Measurements from ENCODE around the gene PIAS1. TPM values are rescaled to one million over a fixed set of nuclear protein-coding genes. Genes with fewer than 3 reads are reported as not detected.

The PIAS1 gene
- total RNA-seq, 5 donors from 2014 or later (not counting 1 experiment from before 2014, with no cell fraction given), result 63.7 to 96.5 (median 70.3) TPM

DNA sequence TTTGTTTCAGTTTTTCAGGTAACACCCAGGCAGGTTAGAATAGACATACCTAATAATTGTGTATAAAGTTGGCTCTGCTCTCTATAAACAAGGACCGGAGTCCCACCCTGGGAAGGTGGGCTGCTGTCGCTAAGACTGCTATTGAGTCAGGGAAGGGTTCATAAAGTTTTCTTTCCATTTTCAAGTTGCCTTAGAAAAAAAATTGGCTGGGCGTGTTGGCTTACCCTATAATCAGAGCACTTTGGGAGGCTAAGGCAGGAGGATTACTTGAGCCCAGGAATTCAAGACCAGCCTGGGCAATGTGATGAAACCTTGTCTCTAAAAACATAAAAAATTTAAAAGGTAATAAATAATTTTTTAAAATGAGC, 11.3 kb upstream of the PIAS1 start:
- no CpG with 5 or more reads among the region's 3 CpGs for WGBS (ENCODE audit: insufficient coverage)

DNA sequence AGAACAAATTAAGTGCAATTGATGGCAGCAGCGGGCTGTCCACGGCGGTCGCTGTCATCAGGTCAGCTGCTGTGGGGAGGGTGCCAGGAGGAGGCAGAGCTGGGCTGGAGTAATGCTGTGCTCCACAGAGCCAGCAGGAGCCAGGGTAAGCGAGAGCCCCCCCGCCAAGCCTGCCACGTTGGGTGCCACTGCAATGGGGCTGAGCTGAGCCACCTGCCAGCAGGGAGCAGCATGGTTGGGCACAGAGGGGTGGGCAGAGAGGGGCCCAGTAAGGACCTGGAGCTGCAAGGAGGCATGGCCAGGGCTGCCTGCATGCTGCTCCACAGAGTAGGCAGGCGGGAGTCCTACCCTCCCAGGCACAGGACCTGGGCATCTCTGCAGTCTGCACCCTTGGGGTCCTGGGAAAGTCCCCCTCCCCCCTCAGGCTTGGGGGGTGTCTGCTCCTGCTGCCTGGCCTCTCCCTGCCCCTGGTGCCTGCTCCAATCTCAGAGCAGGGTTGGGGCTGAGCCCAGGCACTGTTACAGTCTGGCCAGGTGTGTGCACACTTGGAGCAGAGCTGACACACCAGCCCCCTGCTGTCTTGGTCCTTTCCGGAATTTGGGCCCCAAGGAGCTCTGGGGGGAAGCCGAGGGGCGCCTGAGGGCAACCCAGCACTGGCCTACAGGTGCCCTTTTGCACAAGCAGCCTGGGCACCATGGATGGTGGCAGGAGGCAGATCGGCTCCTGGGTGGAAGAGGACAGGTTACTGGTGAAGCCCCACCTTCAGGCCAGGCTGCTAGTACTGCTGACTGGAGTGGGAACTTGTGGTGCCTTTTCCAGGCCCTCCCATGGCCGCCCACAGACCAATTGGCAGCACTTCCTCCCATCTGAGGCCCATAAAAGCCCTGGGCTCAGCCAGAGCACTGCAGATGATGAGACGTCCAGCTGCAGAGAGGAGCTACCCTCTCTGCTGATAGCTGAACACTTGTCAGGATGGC, 8.5 kb upstream of the PIAS1 start:
- H3K4me1 Mint-ChIP-seq, result no peaks in the 10 kb centered on the region
- Histone ChIP-seq H3K36me3 (ENCODE audit: control insufficient read depth in 2 of 2, extremely low read depth in 1 of 2, insufficient read depth in 1 of 2, low read length in 1 of 2) (no peaks in the 10 kb centered on the region), H3K4me1 (ENCODE audit: control insufficient read depth in 1 of 2, extremely low read depth in 1 of 2, insufficient read depth in 2 of 2, low read length in 2 of 2) (no peaks in the 10 kb centered on the region), H3K9me3 (no peaks in the 10 kb centered on the region), H3K27ac (ENCODE audit: low read length) (no peak overlapping the region), H3K27me3 (replicated peaks in 1 of 2; ENCODE audit: control insufficient read depth in 2 of 2, extremely low read depth in 1 of 2, insufficient read depth in 2 of 2, low read length in 1 of 2) (peaks cover 0 to 18% of the 10 kb centered on the region in 2 experiments), H3K4me3 (ENCODE audit: control insufficient read depth in 1 of 2, extremely low read depth in 1 of 2, low read length in 1 of 2) (no peak overlapping the region)
- DNase-seq, result no peak
- 87% methylated on average over 13 of the region's 14 CpGs for WGBS (ENCODE audit: insufficient coverage)
- H3K9me3 Mint-ChIP-seq, result no peaks in the 10 kb centered on the region
- ChIA-PET CTCF (no interaction called here), POLR2A (interaction anchor here in 1 of 2 donors (0.6 kb wide), 1 partner anchor 9 kb away, joined by 3 read pairs; no protein-coding TSS in a partner anchor)
- no peak overlapping the region for H3K27ac Mint-ChIP-seq
- no peak for ATAC-seq (replicated peaks in 1 of 4)
- H3K4me3 Mint-ChIP-seq, result no peak overlapping the region
- no peaks in the 10 kb centered on the region for H3K36me3 Mint-ChIP-seq
- peaks cover 3 to 12% of the 10 kb centered on the region in 2 donors for H3K27me3 Mint-ChIP-seq

More for the DNA sequence above, 11.3 kb upstream of the PIAS1 start:
- no peaks in the 10 kb centered on the region for H3K4me1 ChIP-seq (ENCODE audit: control insufficient read depth in 1 of 2, extremely low read depth in 1 of 2, insufficient read depth in 2 of 2, low read length in 2 of 2)
- Mint-ChIP-seq H3K4me1 (no peaks in the 10 kb centered on the region), H3K36me3 (no peaks in the 10 kb centered on the region), H3K4me3 (no peak overlapping the region), H3K9me3 (no peaks in the 10 kb centered on the region), H3K27ac (no peak overlapping the region), H3K27me3 (peaks cover 13 to 15% of the 10 kb centered on the region in 2 donors)
- ChIA-PET POLR2A (no interaction called here), CTCF (no interaction called here)
- no peak overlapping the region for H3K4me3 ChIP-seq (ENCODE audit: control insufficient read depth in 1 of 2, extremely low read depth in 1 of 2, low read length in 1 of 2)
- no peaks in the 10 kb centered on the region for H3K36me3 ChIP-seq (ENCODE audit: control insufficient read depth in 2 of 2, extremely low read depth in 1 of 2, insufficient read depth in 1 of 2, low read length in 1 of 2)
- no peak overlapping the region for H3K27ac ChIP-seq (ENCODE audit: low read length)
- ATAC-seq (replicated peaks in 1 of 4) (no peak), DNase-seq (no peak)
- H3K27me3 ChIP-seq (replicated peaks in 1 of 2; ENCODE audit: control insufficient read depth in 2 of 2, extremely low read depth in 1 of 2, insufficient read depth in 2 of 2, low read length in 1 of 2), result peaks cover 0 to 18% of the 10 kb centered on the region in 2 experiments
- no peaks in the 10 kb centered on the region for H3K9me3 ChIP-seq

DNA sequence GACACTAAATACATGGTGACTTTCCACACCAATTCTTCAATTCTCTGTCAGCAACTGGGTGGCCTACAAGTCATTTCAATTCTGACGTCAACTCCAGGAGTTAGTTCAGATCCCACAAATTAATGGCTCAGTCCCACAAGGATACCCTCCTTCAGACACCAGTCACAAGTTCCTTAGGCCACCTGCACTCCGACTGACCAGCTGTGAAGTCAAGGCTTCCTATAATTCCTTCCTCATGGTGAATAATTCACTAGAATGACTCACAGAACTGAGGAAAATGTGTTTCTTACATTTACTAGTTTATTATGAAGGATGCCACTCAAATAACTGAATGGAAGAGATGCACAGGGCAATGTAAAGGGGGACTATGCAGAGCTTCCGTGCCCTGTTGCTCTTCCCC, 6.3 kb upstream of the PIAS1 start:
- 100% methylated on average over 1 of the region's 3 CpGs for whole genome bisulfite sequencing (ENCODE audit: insufficient coverage)
- no peak overlapping the region for H3K4me3 Mint-ChIP-seq
- no peak overlapping the region for H3K27ac Mint-ChIP-seq
- no peaks in the 10 kb centered on the region for H3K36me3 Mint-ChIP-seq
- ATAC-seq (replicated peaks in 1 of 4) (no peak), DNase-seq (no peak)
- CTCF ChIA-PET, result no interaction called here
- peaks cover 7 to 12% of the 10 kb centered on the region in 2 donors for H3K27me3 Mint-ChIP-seq
- Histone ChIP-seq H3K4me3 (ENCODE audit: control insufficient read depth in 1 of 2, extremely low read depth in 1 of 2, low read length in 1 of 2) (no peak overlapping the region), H3K27me3 (replicated peaks in 1 of 2; ENCODE audit: control insufficient read depth in 2 of 2, extremely low read depth in 1 of 2, insufficient read depth in 2 of 2, low read length in 1 of 2) (peaks cover 0 to 18% of the 10 kb centered on the region in 2 experiments), H3K4me1 (ENCODE audit: control insufficient read depth in 1 of 2, extremely low read depth in 1 of 2, insufficient read depth in 2 of 2, low read length in 2 of 2) (no peaks in the 10 kb centered on the region), H3K27ac (ENCODE audit: low read length) (no peak overlapping the region), H3K36me3 (ENCODE audit: control insufficient read depth in 2 of 2, extremely low read depth in 1 of 2, insufficient read depth in 1 of 2, low read length in 1 of 2) (no peaks in the 10 kb centered on the region), H3K9me3 (no peaks in the 10 kb centered on the region)
- no peaks in the 10 kb centered on the region for H3K9me3 Mint-ChIP-seq
- POLR2A ChIA-PET, result no interaction called here
- H3K4me1 Mint-ChIP-seq, result no peaks in the 10 kb centered on the region

DNA sequence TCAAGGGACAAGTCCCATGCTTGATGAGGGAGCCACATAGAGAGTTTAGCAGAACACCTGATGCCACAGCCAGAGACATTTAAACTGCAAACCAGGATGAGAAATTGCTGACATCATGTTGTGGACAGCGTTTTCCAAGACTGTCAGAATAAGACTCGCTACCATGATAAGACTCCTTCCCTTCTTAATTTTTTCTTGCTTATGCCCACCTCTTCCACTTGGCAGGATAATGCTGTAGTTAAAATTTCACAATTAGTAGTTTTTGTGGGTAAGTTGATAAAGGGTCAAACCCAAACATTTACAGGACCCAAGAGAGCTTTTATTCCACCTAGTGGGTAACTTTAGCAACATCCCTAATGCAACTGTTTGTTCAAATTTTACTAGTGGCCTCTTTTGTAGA, 3.0 kb upstream of the PIAS1 start:
- no CpG with 5 or more reads among the region's 2 CpGs for WGBS (ENCODE audit: insufficient coverage)
- POLR2A ChIA-PET, result interaction anchor here in 1 of 2 donors (0.7 kb wide), 1 partner anchor 12 kb away, joined by 3 read pairs; no protein-coding TSS in a partner anchor
- no peak for DNase-seq

DNA sequence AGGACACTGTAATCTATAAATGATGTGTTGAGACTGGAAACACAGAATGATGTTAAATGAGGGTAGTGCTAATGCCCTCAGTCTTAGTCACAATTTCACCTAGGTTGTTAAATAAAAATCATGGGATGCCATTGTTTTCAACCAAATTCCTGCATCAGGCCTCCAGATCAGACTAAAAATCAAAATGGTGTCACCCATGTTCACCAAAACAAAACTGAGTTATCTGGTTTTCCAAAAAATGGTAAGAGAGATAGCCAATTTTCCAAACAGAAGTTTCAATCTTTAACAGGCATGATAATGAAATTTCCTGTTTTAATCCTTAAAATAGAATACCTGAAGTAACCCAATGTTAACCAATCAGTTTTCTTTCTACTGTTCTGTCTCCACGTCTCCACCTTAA, 2.2 kb upstream of the PIAS1 start:
- WGBS (ENCODE audit: insufficient coverage), result no CpG with 5 or more reads among the region's 1 CpG
- Mint-ChIP-seq H3K9me3 (no peaks in the 10 kb centered on the region), H3K27me3 (peaks cover 4 to 10% of the 10 kb centered on the region in 2 donors), H3K36me3 (no peaks in the 10 kb centered on the region), H3K4me1 (peaks cover 21 to 26% (median 22%) of the 10 kb centered on the region in 3 donors), H3K27ac (no peak overlapping the region), H3K4me3 (no peak overlapping the region)
- no peaks in the 10 kb centered on the region for H3K36me3 ChIP-seq (ENCODE audit: control insufficient read depth in 2 of 2, extremely low read depth in 1 of 2, insufficient read depth in 1 of 2, low read length in 1 of 2)
- CTCF ChIA-PET, result no interaction called here
- peaks cover 5 to 16% of the 10 kb centered on the region in 2 experiments for H3K4me1 ChIP-seq (ENCODE audit: control insufficient read depth in 1 of 2, extremely low read depth in 1 of 2, insufficient read depth in 2 of 2, low read length in 2 of 2)
- no peak for ATAC-seq (replicated peaks in 1 of 4)
- POLR2A ChIA-PET, result no interaction called here
- DNase-seq, result no peak
- H3K27ac ChIP-seq (ENCODE audit: low read length), result no peak overlapping the region
- no peaks in the 10 kb centered on the region for H3K9me3 ChIP-seq
- H3K27me3 ChIP-seq (replicated peaks in 1 of 2; ENCODE audit: control insufficient read depth in 2 of 2, extremely low read depth in 1 of 2, insufficient read depth in 2 of 2, low read length in 1 of 2), result no peaks in the 10 kb centered on the region
- H3K4me3 ChIP-seq (ENCODE audit: control insufficient read depth in 1 of 2, extremely low read depth in 1 of 2, low read length in 1 of 2), result no peak overlapping the region

More for the DNA sequence above, 3.0 kb upstream of the PIAS1 start:
- H3K36me3 ChIP-seq (ENCODE audit: control insufficient read depth in 2 of 2, extremely low read depth in 1 of 2, insufficient read depth in 1 of 2, low read length in 1 of 2), result no peaks in the 10 kb centered on the region
- Mint-ChIP-seq H3K27me3 (peaks cover 7 to 12% of the 10 kb centered on the region in 2 donors), H3K9me3 (no peaks in the 10 kb centered on the region), H3K27ac (no peak overlapping the region), H3K36me3 (no peaks in the 10 kb centered on the region), H3K4me1 (peaks cover 13 to 18% (median 14%) of the 10 kb centered on the region in 3 donors), H3K4me3 (no peak overlapping the region)
- H3K4me3 ChIP-seq (ENCODE audit: control insufficient read depth in 1 of 2, extremely low read depth in 1 of 2, low read length in 1 of 2), result no peak overlapping the region
- peaks cover 0 to 7% of the 10 kb centered on the region in 2 experiments for H3K27me3 ChIP-seq (replicated peaks in 1 of 2; ENCODE audit: control insufficient read depth in 2 of 2, extremely low read depth in 1 of 2, insufficient read depth in 2 of 2, low read length in 1 of 2)
- no peak overlapping the region for H3K27ac ChIP-seq (ENCODE audit: low read length)
- ATAC-seq (replicated peaks in 1 of 4), result no peak
- H3K4me1 ChIP-seq (ENCODE audit: control insufficient read depth in 1 of 2, extremely low read depth in 1 of 2, insufficient read depth in 2 of 2, low read length in 2 of 2), result peaks cover 5 to 9% of the 10 kb centered on the region in 2 experiments
- CTCF ChIA-PET, result no interaction called here
- no peaks in the 10 kb centered on the region for H3K9me3 ChIP-seq

DNA sequence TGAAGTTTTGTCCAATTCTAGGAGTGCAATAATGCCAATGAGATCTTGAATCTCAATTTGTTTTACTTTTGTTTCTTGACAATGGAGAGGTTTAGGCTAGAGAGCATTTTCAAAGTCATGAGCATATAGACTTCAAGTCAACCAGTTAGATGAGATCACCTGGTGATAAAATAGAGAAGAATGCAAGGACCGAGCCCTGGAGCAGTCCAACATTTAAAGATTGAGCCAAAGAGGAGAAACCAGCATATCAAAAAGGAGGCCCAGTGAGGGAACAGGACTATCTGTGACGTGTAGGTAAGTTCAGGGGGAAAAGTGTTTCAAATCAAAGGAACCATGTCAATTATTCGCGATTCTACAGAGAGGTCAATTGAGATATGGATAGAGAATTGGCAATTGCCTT, 1.7 kb upstream of the PIAS1 start:
- no peaks in the 10 kb centered on the region for H3K9me3 ChIP-seq
- Mint-ChIP-seq H3K27ac (peak overlapping the region in 1 of 2 donors; percentile 1), H3K36me3 (no peaks in the 10 kb centered on the region), H3K4me1 (peaks cover 27 to 31% (median 27%) of the 10 kb centered on the region in 3 donors), H3K4me3 (peak overlapping the region in 1 of 3 donors; percentile 1), H3K27me3 (peaks cover 4 to 10% of the 10 kb centered on the region in 2 donors), H3K9me3 (no peaks in the 10 kb centered on the region)
- ChIA-PET CTCF (no interaction called here), POLR2A (no interaction called here)
- ATAC-seq (replicated peaks in 1 of 4) (no peak), DNase-seq (no peak)
- H3K4me3 ChIP-seq (ENCODE audit: control insufficient read depth in 1 of 2, extremely low read depth in 1 of 2, low read length in 1 of 2), result no peak overlapping the region
- no peaks in the 10 kb centered on the region for H3K27me3 ChIP-seq (replicated peaks in 1 of 2; ENCODE audit: control insufficient read depth in 2 of 2, extremely low read depth in 1 of 2, insufficient read depth in 2 of 2, low read length in 1 of 2)
- H3K36me3 ChIP-seq (ENCODE audit: control insufficient read depth in 2 of 2, extremely low read depth in 1 of 2, insufficient read depth in 1 of 2, low read length in 1 of 2), result no peaks in the 10 kb centered on the region
- WGBS (ENCODE audit: insufficient coverage), result 96% methylated on average over 4 of the region's 4 CpGs
- peaks cover 5 to 16% of the 10 kb centered on the region in 2 experiments for H3K4me1 ChIP-seq (ENCODE audit: control insufficient read depth in 1 of 2, extremely low read depth in 1 of 2, insufficient read depth in 2 of 2, low read length in 2 of 2)
- no peak overlapping the region for H3K27ac ChIP-seq (ENCODE audit: low read length)
